ENCODE data around the gene FCER1A.
"Not testable (repeated sequence)": the region's sequence is repeated elsewhere in the genome, so short reads cannot be mapped to it uniquely, and the experiment has no call there.

DNA sequence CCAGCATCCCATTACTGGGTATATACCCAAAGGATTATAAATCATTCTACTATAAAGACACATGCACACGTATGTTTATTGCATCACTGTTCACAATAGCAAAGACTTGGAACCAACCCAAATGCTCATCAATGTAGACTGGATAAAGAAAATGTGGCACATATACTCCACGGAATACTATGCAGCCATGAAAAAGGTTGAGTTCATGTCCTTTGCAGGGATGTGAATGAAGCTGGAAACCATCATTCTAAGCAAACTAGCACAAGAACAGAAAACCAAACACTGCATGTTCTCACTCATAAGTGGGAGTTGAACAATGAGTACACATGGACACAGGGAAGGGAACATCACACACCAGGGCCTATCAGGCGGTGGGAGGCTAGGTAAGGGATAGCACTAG, 47.2 kb downstream of the FCER1A start:
- TF ChIP-seq, protein P1, sequence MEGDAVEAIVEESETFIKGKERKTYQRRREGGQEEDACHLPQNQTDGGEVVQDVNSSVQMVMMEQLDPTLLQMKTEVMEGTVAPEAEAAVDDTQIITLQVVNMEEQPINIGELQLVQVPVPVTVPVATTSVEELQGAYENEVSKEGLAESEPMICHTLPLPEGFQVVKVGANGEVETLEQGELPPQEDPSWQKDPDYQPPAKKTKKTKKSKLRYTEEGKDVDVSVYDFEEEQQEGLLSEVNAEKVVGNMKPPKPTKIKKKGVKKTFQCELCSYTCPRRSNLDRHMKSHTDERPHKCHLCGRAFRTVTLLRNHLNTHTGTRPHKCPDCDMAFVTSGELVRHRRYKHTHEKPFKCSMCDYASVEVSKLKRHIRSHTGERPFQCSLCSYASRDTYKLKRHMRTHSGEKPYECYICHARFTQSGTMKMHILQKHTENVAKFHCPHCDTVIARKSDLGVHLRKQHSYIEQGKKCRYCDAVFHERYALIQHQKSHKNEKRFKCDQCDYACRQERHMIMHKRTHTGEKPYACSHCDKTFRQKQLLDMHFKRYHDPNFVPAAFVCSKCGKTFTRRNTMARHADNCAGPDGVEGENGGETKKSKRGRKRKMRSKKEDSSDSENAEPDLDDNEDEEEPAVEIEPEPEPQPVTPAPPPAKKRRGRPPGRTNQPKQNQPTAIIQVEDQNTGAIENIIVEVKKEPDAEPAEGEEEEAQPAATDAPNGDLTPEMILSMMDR (IDR thresholded peaks at IDR 0.05 in 2 of 3, conservative IDR thresholded peaks at IDR 0.05 in 1 of 3; ENCODE audit: control insufficient read depth in 2 of 3, extremely low read depth in 1 of 3, insufficient read depth in 1 of 3, low read depth in 3 of 3, low read length in 3 of 3) = not testable (repeated sequence)
- not testable (repeated sequence) for TF ChIP-seq EP300 (IDR thresholded peaks at IDR 0.05; ENCODE audit: borderline replicate concordance in 1 of 2, control insufficient read depth in 1 of 2, low read depth in 2 of 2, low read length in 2 of 2); SUZ12 (IDR thresholded peaks at IDR 0.05; ENCODE audit: unreplicated experiment); SREBF1 (IDR thresholded peaks at IDR 0.05; ENCODE audit: low read length); POU2F2 (IDR thresholded peaks at IDR 0.05; ENCODE audit: borderline replicate concordance, low read depth, low read length)
- TF ChIP-seq, protein P2, sequence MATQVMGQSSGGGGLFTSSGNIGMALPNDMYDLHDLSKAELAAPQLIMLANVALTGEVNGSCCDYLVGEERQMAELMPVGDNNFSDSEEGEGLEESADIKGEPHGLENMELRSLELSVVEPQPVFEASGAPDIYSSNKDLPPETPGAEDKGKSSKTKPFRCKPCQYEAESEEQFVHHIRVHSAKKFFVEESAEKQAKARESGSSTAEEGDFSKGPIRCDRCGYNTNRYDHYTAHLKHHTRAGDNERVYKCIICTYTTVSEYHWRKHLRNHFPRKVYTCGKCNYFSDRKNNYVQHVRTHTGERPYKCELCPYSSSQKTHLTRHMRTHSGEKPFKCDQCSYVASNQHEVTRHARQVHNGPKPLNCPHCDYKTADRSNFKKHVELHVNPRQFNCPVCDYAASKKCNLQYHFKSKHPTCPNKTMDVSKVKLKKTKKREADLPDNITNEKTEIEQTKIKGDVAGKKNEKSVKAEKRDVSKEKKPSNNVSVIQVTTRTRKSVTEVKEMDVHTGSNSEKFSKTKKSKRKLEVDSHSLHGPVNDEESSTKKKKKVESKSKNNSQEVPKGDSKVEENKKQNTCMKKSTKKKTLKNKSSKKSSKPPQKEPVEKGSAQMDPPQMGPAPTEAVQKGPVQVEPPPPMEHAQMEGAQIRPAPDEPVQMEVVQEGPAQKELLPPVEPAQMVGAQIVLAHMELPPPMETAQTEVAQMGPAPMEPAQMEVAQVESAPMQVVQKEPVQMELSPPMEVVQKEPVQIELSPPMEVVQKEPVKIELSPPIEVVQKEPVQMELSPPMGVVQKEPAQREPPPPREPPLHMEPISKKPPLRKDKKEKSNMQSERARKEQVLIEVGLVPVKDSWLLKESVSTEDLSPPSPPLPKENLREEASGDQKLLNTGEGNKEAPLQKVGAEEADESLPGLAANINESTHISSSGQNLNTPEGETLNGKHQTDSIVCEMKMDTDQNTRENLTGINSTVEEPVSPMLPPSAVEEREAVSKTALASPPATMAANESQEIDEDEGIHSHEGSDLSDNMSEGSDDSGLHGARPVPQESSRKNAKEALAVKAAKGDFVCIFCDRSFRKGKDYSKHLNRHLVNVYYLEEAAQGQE (IDR thresholded peaks at IDR 0.05; ENCODE audit: low read depth, low read length) = not testable (repeated sequence)
